ENCODE results near the gene TRUB1. TPM values are rescaled to one million over a fixed set of nuclear protein-coding genes. Genes with fewer than 3 reads are reported as not detected.

Gene TRUB1
- total and polyA plus RNA-seq, 2 donors from 2014 or later: 11.5 to 17.1 TPM

GRCh38 chr10:115022733-115023132 is 84.7 kb downstream of the TRUB1 start:
- no peaks in the 10 kb centered on the region for H3K36me3 ChIP-seq (ENCODE audit: control insufficient read depth in 2 of 3, insufficient read depth in 3 of 3, low read length in 3 of 3)
- no peak for DNase-seq
- no peak for FAIRE-seq
- TF ChIP-seq, protein P1, sequence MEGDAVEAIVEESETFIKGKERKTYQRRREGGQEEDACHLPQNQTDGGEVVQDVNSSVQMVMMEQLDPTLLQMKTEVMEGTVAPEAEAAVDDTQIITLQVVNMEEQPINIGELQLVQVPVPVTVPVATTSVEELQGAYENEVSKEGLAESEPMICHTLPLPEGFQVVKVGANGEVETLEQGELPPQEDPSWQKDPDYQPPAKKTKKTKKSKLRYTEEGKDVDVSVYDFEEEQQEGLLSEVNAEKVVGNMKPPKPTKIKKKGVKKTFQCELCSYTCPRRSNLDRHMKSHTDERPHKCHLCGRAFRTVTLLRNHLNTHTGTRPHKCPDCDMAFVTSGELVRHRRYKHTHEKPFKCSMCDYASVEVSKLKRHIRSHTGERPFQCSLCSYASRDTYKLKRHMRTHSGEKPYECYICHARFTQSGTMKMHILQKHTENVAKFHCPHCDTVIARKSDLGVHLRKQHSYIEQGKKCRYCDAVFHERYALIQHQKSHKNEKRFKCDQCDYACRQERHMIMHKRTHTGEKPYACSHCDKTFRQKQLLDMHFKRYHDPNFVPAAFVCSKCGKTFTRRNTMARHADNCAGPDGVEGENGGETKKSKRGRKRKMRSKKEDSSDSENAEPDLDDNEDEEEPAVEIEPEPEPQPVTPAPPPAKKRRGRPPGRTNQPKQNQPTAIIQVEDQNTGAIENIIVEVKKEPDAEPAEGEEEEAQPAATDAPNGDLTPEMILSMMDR (IDR thresholded peaks at IDR 0.05; ENCODE audit: borderline replicate concordance, extremely low read depth, insufficient read depth): no peak
- H3K9me3 ChIP-seq (ENCODE audit: control insufficient read depth in 2 of 3, insufficient read depth in 1 of 3, low read length in 3 of 3): no peaks in the 10 kb centered on the region
- intact Hi-C loops (cut with DNase I): no loop called here
- no peaks in the 10 kb centered on the region for H3K27me3 ChIP-seq (ENCODE audit: control insufficient read depth, insufficient read depth, low read length)
- H3K9ac ChIP-seq (ENCODE audit: low read length in 3 of 3): no peak overlapping the region
- no peak overlapping the region for H3K4me3 ChIP-seq (ENCODE audit: low read length in 3 of 3)
- H3K27ac ChIP-seq (ENCODE audit: low read depth in 2 of 2, low read length in 2 of 2): no peak overlapping the region
- no peaks in the 10 kb centered on the region for H3K4me1 ChIP-seq (ENCODE audit: control insufficient read depth in 2 of 3, insufficient read depth in 2 of 3, low read depth in 1 of 3, low read length in 3 of 3)

- Histone ChIP-seq H3K9me3 (ENCODE audit: control insufficient read depth in 2 of 3, insufficient read depth in 1 of 3, low read length in 3 of 3) (no peaks in the 10 kb centered on the region), H3K27me3 (ENCODE audit: control insufficient read depth, insufficient read depth, low read length) (no peaks in the 10 kb centered on the region), H3K27ac (ENCODE audit: low read depth in 2 of 2, low read length in 2 of 2) (no peak overlapping the region), H3K36me3 (ENCODE audit: control insufficient read depth in 2 of 3, insufficient read depth in 3 of 3, low read length in 3 of 3) (no peaks in the 10 kb centered on the region), H3K4me3 (ENCODE audit: low read length in 3 of 3) (no peak overlapping the region), H3K4me1 (ENCODE audit: control insufficient read depth in 2 of 3, insufficient read depth in 2 of 3, low read depth in 1 of 3, low read length in 3 of 3) (no peaks in the 10 kb centered on the region), H3K9ac (ENCODE audit: low read length in 3 of 3) (no peak overlapping the region)
- intact Hi-C loops (cut with DNase I): no loop called here
- FAIRE-seq (no peak), DNase-seq (peak in 3 of 5 donors; percentile 24 to 30 (median 27))
- TF ChIP-seq, protein P1 (IDR thresholded peaks at IDR 0.05; ENCODE audit: borderline replicate concordance, extremely low read depth, insufficient read depth): no peak
Observed at GRCh38 chr10:115023715-115024114, 85.7 kb downstream of the TRUB1 start.

GRCh38 chr10:115024371-115024770 is 86.4 kb downstream of the TRUB1 start:
- Histone ChIP-seq H3K4me3 (ENCODE audit: low read length in 3 of 3) (no peak overlapping the region), H3K9ac (ENCODE audit: low read length in 3 of 3) (no peak overlapping the region), H3K27me3 (ENCODE audit: control insufficient read depth, insufficient read depth, low read length) (no peaks in the 10 kb centered on the region), H3K36me3 (ENCODE audit: control insufficient read depth in 2 of 3, insufficient read depth in 3 of 3, low read length in 3 of 3) (no peaks in the 10 kb centered on the region), H3K27ac (ENCODE audit: low read depth in 2 of 2, low read length in 2 of 2) (no peak overlapping the region), H3K9me3 (ENCODE audit: control insufficient read depth in 2 of 3, insufficient read depth in 1 of 3, low read length in 3 of 3) (no peaks in the 10 kb centered on the region), H3K4me1 (ENCODE audit: control insufficient read depth in 2 of 3, insufficient read depth in 2 of 3, low read depth in 1 of 3, low read length in 3 of 3) (no peaks in the 10 kb centered on the region)
- TF ChIP-seq, protein P1 (IDR thresholded peaks at IDR 0.05; ENCODE audit: borderline replicate concordance, extremely low read depth, insufficient read depth): no peak
- intact Hi-C loops (cut with DNase I): no loop called here
- DNase-seq: no peak
- no peak for FAIRE-seq

Measured in kidney (tissue), 14 donors.